Fibroblast of lung (primary cell): ENCODE data around the gene INPP4A. TPM values are rescaled to one million over a fixed set of nuclear protein-coding genes. Genes with fewer than 3 reads are reported as not detected.

Experiments used
- DNase-seq, 2 donors: peaks; one replicate each; pipeline versions ENCODE4 v3.0.0 to v3.0.0-alpha.2; 2010; ENCODE audit warnings: low read depth in 2 of 2
- H2AFZ ChIP-seq: 2 replicates; pipeline ENCODE4 v1.5.1; 2012; ENCODE audit warnings: low read length, control low read depth, inconsistent platforms
- H3K27ac ChIP-seq: 2 replicates; pipeline ENCODE4 v1.5.1; 2011; ENCODE audit warnings: low read length, control low read depth; ENCODE audit not compliant: insufficient read depth
- H3K27me3 ChIP-seq: 2 replicates; pipeline ENCODE4 v1.5.1; 2011; ENCODE audit warnings: mild to moderate bottlenecking, low read length; ENCODE audit not compliant: control insufficient read depth, insufficient read depth
- H3K36me3 ChIP-seq: 2 replicates; pipeline ENCODE4 v1.5.1; 2011; ENCODE audit warnings: low read length; ENCODE audit not compliant: control insufficient read depth, insufficient read depth
- H3K4me1 ChIP-seq: 2 replicates; pipeline ENCODE4 v1.5.1; 2011; ENCODE audit warnings: low read length; ENCODE audit not compliant: control insufficient read depth, insufficient read depth; ENCODE audit errors: extremely low read depth
- H3K4me2 ChIP-seq: 2 replicates; pipeline ENCODE4 v1.5.1; 2011; ENCODE audit warnings: low read length, control low read depth; ENCODE audit not compliant: insufficient read depth; ENCODE audit errors: extremely low read depth
- H3K4me3 ChIP-seq, 4 experiments: fragments of 200-600 bp in 1 of 4; sonication (generic) in 1 of 4; replicated peaks in 1 of 4; 2 replicates each; pipeline ENCODE4 v1.5.1; 2011 to 2016; ENCODE audit warnings: low read length in 4 of 4, low read depth in 3 of 4, mild to moderate bottlenecking in 3 of 4, control low read depth in 2 of 4, inconsistent platforms in 1 of 4, mixed read lengths in 1 of 4; ENCODE audit not compliant: insufficient read depth in 1 of 4; ENCODE audit errors: control extremely low read depth in 1 of 4
- H3K79me2 ChIP-seq: 2 replicates; pipeline ENCODE4 v1.5.1; 2012; ENCODE audit warnings: mild to moderate bottlenecking, low read length, inconsistent platforms; ENCODE audit not compliant: control insufficient read depth, insufficient read depth
- H3K9ac ChIP-seq: 2 replicates; pipeline ENCODE4 v1.5.1; 2011; ENCODE audit warnings: mild to moderate bottlenecking, low read length, control low read depth; ENCODE audit not compliant: insufficient read depth
- H3K9me3 ChIP-seq: 2 replicates; pipeline ENCODE4 v1.5.1; 2012; ENCODE audit warnings: low read depth, low read length; ENCODE audit not compliant: control insufficient read depth, insufficient read depth
- H4K20me1 ChIP-seq: 2 replicates; pipeline ENCODE4 v1.5.1; 2011; ENCODE audit warnings: low read length; ENCODE audit not compliant: control insufficient read depth, insufficient read depth; ENCODE audit errors: extremely low read depth
- EZH2 ChIP-seq: IDR thresholded peaks from 2 replicates; pipeline ENCODE4 v1.5.1; 2012; ENCODE audit warnings: low read length, control low read depth, mild to moderate bottlenecking; ENCODE audit errors: missing control alignments
- polyA plus RNA-seq, 2 donors: library from polyadenylated mRNA; depleted of rRNA in 1 of 2; stranded (reverse) in 1 of 2; unstranded in 1 of 2; fragments of >200 nt; gene quantifications; 2 replicates each; pipeline ENCODE4 v1.2.1, GENCODE V29; 2011 to 2012; ENCODE audit warnings: missing spikeins in 1 of 2
- total RNA-seq: library from RNA; depleted of rRNA; stranded (reverse); fragments of >200 nt; gene quantifications from 2 replicates; pipeline ENCODE4 v1.2.1, GENCODE V29; 2014
- TF ChIP-seq, protein P1 (sequence below), 2 donors: IDR thresholded peaks in 1 of 2; conservative IDR thresholded peaks in 1 of 2; 1 replicate in 1 of 2; 2 replicates in 1 of 2; pipeline ENCODE4 v1.5.1; 2011 to 2012; ENCODE audit warnings: low read length in 2 of 2, control low read depth in 1 of 2, inconsistent platforms in 1 of 2, low read depth in 1 of 2, mild to moderate bottlenecking in 1 of 2

The INPP4A gene
- total and polyA plus RNA-seq, 2 donors (not counting 1 experiment from before 2014, with no cell fraction given), result 10.2 to 26.1 TPM

DNA sequence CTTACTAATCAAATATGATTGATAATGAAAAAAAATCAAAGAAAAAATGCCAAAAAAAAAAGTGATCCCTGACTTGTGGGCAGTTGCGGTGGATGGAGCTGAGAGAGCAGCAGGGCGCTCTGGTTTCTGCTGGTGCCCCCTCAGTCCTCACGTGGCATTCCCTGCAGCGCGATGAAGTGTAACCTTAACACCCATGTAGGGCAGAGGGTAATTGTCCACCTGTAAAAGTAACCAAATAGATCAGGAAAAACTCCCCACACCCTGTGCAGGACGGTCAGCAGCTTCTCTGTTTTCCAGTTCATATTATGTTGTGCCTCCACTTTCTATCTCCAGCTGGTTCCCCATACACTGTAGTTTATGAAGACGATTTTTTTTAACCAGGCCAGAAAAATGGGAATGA is 138.6 kb downstream of the INPP4A start:
- no peak overlapping the region for H2AFZ ChIP-seq
- H3K4me1 ChIP-seq, result no peaks in the 10 kb centered on the region
- H3K27me3 ChIP-seq, result no peaks in the 10 kb centered on the region
- no peak for DNase-seq
- H3K27ac ChIP-seq, result no peak overlapping the region
- TF ChIP-seq EZH2, result no peak
- TF ChIP-seq, protein P1, sequence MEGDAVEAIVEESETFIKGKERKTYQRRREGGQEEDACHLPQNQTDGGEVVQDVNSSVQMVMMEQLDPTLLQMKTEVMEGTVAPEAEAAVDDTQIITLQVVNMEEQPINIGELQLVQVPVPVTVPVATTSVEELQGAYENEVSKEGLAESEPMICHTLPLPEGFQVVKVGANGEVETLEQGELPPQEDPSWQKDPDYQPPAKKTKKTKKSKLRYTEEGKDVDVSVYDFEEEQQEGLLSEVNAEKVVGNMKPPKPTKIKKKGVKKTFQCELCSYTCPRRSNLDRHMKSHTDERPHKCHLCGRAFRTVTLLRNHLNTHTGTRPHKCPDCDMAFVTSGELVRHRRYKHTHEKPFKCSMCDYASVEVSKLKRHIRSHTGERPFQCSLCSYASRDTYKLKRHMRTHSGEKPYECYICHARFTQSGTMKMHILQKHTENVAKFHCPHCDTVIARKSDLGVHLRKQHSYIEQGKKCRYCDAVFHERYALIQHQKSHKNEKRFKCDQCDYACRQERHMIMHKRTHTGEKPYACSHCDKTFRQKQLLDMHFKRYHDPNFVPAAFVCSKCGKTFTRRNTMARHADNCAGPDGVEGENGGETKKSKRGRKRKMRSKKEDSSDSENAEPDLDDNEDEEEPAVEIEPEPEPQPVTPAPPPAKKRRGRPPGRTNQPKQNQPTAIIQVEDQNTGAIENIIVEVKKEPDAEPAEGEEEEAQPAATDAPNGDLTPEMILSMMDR (conservative IDR thresholded peaks at IDR 0.05 in 1 of 2, IDR thresholded peaks at IDR 0.05 in 1 of 2; ENCODE audit: low read depth in 1 of 2, low read length in 2 of 2), result no peak
- no peaks in the 10 kb centered on the region for H3K9me3 ChIP-seq
- no peaks in the 10 kb centered on the region for H3K79me2 ChIP-seq
- no peaks in the 10 kb centered on the region for H4K20me1 ChIP-seq
- no peak overlapping the region for H3K4me3 ChIP-seq
- no peak overlapping the region for H3K4me2 ChIP-seq
- no peak overlapping the region for H3K9ac ChIP-seq
- H3K36me3 ChIP-seq, result no peaks in the 10 kb centered on the region

DNA sequence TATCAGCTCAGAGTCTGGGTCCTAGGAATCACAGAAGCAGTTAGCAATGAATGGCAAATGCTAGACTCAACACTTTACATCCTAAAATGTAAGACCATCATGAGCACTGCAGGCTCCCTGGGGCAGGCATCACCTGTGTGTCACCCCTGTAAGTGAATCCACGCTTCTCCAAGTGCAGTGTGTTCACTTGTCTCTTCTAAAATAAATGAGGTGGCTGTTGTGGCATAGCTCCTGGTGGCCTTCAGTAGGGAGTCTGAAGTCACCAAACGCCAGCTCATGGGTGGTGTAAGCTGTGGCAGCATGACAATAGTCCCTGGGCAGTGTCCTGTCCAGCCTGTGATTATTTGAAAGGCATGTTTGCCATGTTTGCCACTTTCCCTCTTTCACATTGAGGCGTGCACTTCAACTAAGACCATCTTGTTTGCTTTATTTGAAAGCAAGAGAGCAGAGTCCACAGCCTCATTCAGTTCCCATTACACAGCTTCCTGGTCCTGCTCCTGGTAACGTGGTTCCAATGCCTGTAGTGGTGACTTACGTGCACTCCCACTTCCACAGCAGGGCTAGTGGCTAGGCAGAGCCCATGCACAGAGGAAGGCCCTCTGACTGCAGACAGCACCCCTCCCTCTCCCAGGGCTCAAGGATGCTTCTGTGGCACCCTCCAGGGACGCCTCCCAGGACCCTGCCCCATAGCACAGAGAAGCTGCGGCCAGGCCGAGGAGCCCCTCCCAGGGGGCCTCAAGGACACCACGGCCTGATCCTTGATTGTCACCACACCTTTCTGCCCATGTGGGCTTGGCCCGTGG is 139.4 kb downstream of the INPP4A start:
- no peak overlapping the region for H3K9ac ChIP-seq
- no peak overlapping the region for H3K4me3 ChIP-seq
- H4K20me1 ChIP-seq, result no peaks in the 10 kb centered on the region
- no peak overlapping the region for H2AFZ ChIP-seq
- DNase-seq, result no peak
- no peaks in the 10 kb centered on the region for H3K9me3 ChIP-seq
- H3K4me2 ChIP-seq, result no peak overlapping the region
- H3K4me1 ChIP-seq, result no peaks in the 10 kb centered on the region
- no peaks in the 10 kb centered on the region for H3K79me2 ChIP-seq
- H3K36me3 ChIP-seq, result no peaks in the 10 kb centered on the region
- no peak overlapping the region for H3K27ac ChIP-seq
- H3K27me3 ChIP-seq, result no peaks in the 10 kb centered on the region
- TF ChIP-seq, protein P1 (conservative IDR thresholded peaks at IDR 0.05 in 1 of 2, IDR thresholded peaks at IDR 0.05 in 1 of 2; ENCODE audit: low read depth in 1 of 2, low read length in 2 of 2), result no peak
- no peak for TF ChIP-seq EZH2

DNA sequence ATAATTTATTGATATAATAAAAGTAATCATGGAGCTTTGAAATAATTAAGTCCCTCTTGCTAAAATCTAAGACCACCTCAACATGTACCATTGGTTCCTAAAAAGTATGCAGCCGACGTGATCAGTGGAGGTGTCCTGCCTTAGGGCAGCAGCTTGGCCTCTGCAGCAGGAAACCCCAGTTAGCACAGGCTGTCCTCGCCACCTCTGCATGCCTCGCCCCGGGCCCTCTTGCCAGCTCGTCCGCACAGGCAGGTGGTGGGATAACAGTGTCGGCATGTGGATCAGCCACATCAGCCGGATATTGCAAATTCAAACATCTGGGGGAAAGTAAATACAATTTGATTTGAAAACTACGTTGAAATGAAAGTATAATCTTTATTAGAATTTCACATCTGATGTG is 140.7 kb downstream of the INPP4A start:
- Histone ChIP-seq H3K27ac (no peak overlapping the region), H3K79me2 (no peaks in the 10 kb centered on the region), H3K4me2 (no peak overlapping the region), H3K9ac (no peak overlapping the region), H3K4me3 (no peak overlapping the region), H4K20me1 (no peaks in the 10 kb centered on the region), H2AFZ (no peak overlapping the region), H3K27me3 (no peaks in the 10 kb centered on the region), H3K4me1 (no peaks in the 10 kb centered on the region), H3K9me3 (no peaks in the 10 kb centered on the region), H3K36me3 (no peaks in the 10 kb centered on the region)
- DNase-seq, result no peak
- TF ChIP-seq, protein P1 (conservative IDR thresholded peaks at IDR 0.05 in 1 of 2, IDR thresholded peaks at IDR 0.05 in 1 of 2; ENCODE audit: low read depth in 1 of 2, low read length in 2 of 2), result no peak
- no peak for TF ChIP-seq EZH2
